ENCODE data around the gene SIN3B.

DNA sequence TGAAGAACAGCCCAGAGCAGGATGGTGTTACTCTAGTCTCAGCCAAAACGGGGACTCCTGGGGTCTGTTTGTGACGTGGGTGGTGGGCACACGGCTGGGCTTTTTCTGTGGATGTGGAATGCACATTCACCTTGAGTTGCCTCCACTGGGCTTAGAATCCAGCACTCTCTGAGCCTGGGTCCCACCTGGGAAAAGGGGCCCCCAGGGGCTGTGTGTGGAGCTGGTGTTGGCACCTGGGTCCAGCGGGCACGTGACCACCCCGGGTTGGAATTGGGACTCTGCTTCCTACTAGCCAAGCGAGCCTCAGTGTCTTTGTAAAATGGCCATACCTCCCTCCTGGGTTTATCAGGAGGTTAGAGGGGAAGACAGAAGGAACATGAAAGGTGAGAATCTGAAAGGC lies 30.4 kb downstream of the SIN3B start:
- no peak for TF ChIP-seq CTCF (conservative IDR thresholded peaks at IDR 0.05 in 1 of 2, IDR thresholded peaks at IDR 0.05 in 1 of 2; ENCODE audit: extremely low read depth in 1 of 2, insufficient read depth in 1 of 2, low read depth in 1 of 2, low read length in 2 of 2)
- no peak for TF ChIP-seq EZH2 (IDR thresholded peaks at IDR 0.05; ENCODE audit: borderline replicate concordance, low read length)
